Measurements from ENCODE around the gene XAF1. TPM values are rescaled to one million over a fixed set of nuclear protein-coding genes. Genes with fewer than 3 reads are reported as not detected.

The XAF1 gene
- total and polyA plus RNA-seq, 12 donors = 12.4 to 94.8 (median 28.1) TPM

DNA sequence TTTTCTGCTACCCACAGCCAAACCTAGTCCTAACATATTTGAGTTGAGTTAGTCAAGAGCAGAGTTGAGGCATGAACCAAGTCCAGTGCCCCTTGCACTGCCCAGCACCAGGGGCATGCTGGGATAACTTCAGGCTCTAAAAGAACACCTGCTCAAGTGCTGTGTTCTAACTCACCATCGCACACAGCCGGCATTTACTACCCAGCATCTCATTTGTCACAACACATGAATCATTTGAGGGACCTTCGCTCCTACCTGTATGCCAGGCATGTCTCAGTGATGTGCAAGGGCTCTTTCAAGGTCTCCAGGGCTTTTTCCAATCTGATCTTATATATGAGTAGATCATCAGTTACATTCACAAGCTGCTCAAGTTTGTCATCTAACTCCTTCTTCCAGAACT, 63.1 kb downstream of the XAF1 start:
- Histone ChIP-seq H3K36me3 (no peaks in the 10 kb centered on the region), H3K4me3 (no peak overlapping the region), H3K27ac (no peak overlapping the region), H3K4me1 (no peaks in the 10 kb centered on the region), H3K27me3 (peaks cover 0 to 17% (median 0%) of the 10 kb centered on the region in 7 donors), H3K9me3 (peaks cover 0 to 11% (median 4%) of the 10 kb centered on the region in 11 donors)
- ATAC-seq (no peak), DNase-seq (no peak)
- TF ChIP-seq, protein P1, sequence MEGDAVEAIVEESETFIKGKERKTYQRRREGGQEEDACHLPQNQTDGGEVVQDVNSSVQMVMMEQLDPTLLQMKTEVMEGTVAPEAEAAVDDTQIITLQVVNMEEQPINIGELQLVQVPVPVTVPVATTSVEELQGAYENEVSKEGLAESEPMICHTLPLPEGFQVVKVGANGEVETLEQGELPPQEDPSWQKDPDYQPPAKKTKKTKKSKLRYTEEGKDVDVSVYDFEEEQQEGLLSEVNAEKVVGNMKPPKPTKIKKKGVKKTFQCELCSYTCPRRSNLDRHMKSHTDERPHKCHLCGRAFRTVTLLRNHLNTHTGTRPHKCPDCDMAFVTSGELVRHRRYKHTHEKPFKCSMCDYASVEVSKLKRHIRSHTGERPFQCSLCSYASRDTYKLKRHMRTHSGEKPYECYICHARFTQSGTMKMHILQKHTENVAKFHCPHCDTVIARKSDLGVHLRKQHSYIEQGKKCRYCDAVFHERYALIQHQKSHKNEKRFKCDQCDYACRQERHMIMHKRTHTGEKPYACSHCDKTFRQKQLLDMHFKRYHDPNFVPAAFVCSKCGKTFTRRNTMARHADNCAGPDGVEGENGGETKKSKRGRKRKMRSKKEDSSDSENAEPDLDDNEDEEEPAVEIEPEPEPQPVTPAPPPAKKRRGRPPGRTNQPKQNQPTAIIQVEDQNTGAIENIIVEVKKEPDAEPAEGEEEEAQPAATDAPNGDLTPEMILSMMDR (IDR thresholded peaks at IDR 0.05) = no peak
- intact Hi-C loops (cut with DNase I) = no loop called here
- WGBS, 2 donors = 91 to 96% methylated on average over 3 of the region's 3 CpGs

DNA sequence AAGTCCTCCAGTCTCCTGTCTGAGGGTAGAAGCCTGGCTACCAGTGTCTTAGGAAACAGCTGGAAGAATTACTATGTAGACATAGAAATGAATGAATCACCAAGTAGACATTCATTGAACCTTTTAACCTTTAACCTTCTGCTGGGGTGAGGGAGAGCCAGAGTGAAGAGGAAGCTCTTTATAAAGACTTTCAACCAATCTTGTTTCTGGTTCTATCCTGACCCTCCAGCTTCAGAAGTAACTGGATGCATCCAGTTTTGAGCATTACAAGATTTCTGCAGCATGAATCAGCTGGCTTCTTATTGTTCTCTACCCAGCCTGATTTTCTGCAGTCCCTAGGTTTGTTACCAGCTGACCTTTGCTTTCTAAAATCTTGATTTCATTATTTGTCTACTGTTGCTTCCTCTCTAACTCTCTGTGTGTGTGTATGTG, 67.2 kb downstream of the XAF1 start:
- no peak for ATAC-seq
- no peak for DNase-seq
- no peaks in the 10 kb centered on the region for H3K36me3 ChIP-seq
- H3K27ac ChIP-seq = no peak overlapping the region
- intact Hi-C loops (cut with DNase I) = no loop called here
- no peaks in the 10 kb centered on the region for H3K4me1 ChIP-seq
- H3K27me3 ChIP-seq = peaks cover 0 to 31% (median 4%) of the 10 kb centered on the region in 7 donors
- no peak overlapping the region for H3K4me3 ChIP-seq
- TF ChIP-seq, protein P1 (IDR thresholded peaks at IDR 0.05) = no peak
- H3K9me3 ChIP-seq = peaks cover 0 to 10% (median 4%) of the 10 kb centered on the region in 11 donors

Other genes with a start within 250 kb of the XAF1 start
- under 1 TPM; 0.12 to 0.70 (median 0.35) TPM for gene PITPNM3, start 199.5 kb upstream of the XAF1 start, total RNA-seq
- gene PITPNM3, start 199.5 kb upstream of the XAF1 start, polyA plus RNA-seq = under 1 TPM; 0.17 to 0.37 TPM
- gene KIAA0753, start 115.3 kb upstream of the XAF1 start, total RNA-seq = 1 to 10 TPM; 3.6 to 9.9 (median 6.0) TPM
- gene KIAA0753, start 115.3 kb upstream of the XAF1 start, polyA plus RNA-seq = 1 to 10 TPM; 2.4 to 3.2 TPM
- 10 to 100 TPM; 33.3 to 59.2 (median 43.5) TPM for gene TXNDC17, start 115.0 kb upstream of the XAF1 start, total RNA-seq
- gene TXNDC17, start 115.0 kb upstream of the XAF1 start, polyA plus RNA-seq = 100 to 1,000 TPM in 1 of 2 donors, 10 to 100 TPM in 1; 60.4 to 172 TPM
- gene MED31, start 104.4 kb upstream of the XAF1 start, total RNA-seq = 10 to 100 TPM in 8 of 10 donors, 1 to 10 TPM in 2; 8.4 to 17.5 (median 14.2) TPM
- gene MED31, start 104.4 kb upstream of the XAF1 start, polyA plus RNA-seq = 10 to 100 TPM; 17.5 to 18.6 TPM
- gene C17orf100, start 104.3 kb upstream of the XAF1 start, total RNA-seq = 1 to 10 TPM in 1 of 10 donors, under 1 TPM in 8, not detected in 1; 0.30 to 1.2 (median 0.57) TPM
- 1 to 10 TPM in 1 of 2 donors, under 1 TPM in 1; 0.99 to 1.4 TPM for gene C17orf100, start 104.3 kb upstream of the XAF1 start, polyA plus RNA-seq
- gene SLC13A5, start 42.7 kb upstream of the XAF1 start, total RNA-seq = under 1 TPM in 2 of 10 donors, not detected in 8; 0.17 to 0.36 TPM
- under 1 TPM in 1 of 2 donors, not detected in 1; 0.03 TPM for gene SLC13A5, start 42.7 kb upstream of the XAF1 start, polyA plus RNA-seq
- gene FBXO39, start 20.2 kb downstream of the XAF1 start, total RNA-seq = under 1 TPM in 1 of 10 donors, not detected in 9; 0.26 TPM
- under 1 TPM; 0.13 to 0.37 TPM for gene FBXO39, start 20.2 kb downstream of the XAF1 start, polyA plus RNA-seq
- not detected for gene TEKT1, start 75.7 kb downstream of the XAF1 start, total RNA-seq
- gene TEKT1, start 75.7 kb downstream of the XAF1 start, polyA plus RNA-seq = not detected
- under 1 TPM in 1 of 10 donors, not detected in 9; 0.11 TPM for gene ALOX12, start 240.0 kb downstream of the XAF1 start, total RNA-seq
- under 1 TPM in 1 of 2 donors, not detected in 1; 0.04 TPM for gene ALOX12, start 240.0 kb downstream of the XAF1 start, polyA plus RNA-seq